Coronary artery (tissue), 2 donors: ENCODE results near the gene PRDM2.
"Not testable (repeated sequence)": the region's sequence is repeated elsewhere in the genome, so short reads cannot be mapped to it uniquely, and the experiment has no call there.

Experiments
- DNase-seq: peaks from one replicate; pipeline ENCODE4 v3.0.0-alpha.2; 2017; ENCODE audit warnings: low spot score
- H3K27ac ChIP-seq, 2 donors: fragments of 200-600 bp; sonication (generic); one replicate each; pipeline ENCODE4 v1.5.1; 2016 to 2019
- H3K4me3 ChIP-seq: fragments of 200-600 bp; sonication (generic); 2 replicates; pipeline ENCODE4 v1.5.1; 2016; ENCODE audit warnings: mild to moderate bottlenecking, moderate library complexity
- TF ChIP-seq, protein P1 (sequence below): fragments of 200-600 bp; sonication (generic); IDR thresholded peaks from one replicate; pipeline ENCODE4 v1.5.1; 2019; ENCODE audit warnings: antibody characterized with exemption

PRDM2 gene

DNA sequence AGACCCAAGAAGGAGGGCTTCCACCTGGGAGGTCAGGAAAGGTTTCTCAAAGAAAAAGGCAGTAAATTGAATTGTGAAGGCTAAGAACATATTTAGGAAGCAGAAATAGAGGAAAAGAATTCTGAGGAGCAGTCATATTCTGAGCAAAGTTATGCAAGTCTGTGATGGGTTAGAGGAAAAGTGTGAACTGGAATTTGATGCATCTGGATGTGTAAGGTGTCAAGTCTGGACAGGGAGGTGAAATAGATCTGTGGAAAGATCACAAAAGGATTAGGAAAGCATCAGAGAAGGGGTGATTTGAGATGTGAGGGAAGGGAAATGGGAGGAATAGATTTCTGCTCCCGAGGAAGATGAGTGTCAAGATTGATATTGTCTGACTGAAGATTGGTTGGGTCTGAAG, 18.1 kb upstream of the PRDM2 start:
- no peak overlapping the region for H3K4me3 ChIP-seq
- TF ChIP-seq, protein P1, sequence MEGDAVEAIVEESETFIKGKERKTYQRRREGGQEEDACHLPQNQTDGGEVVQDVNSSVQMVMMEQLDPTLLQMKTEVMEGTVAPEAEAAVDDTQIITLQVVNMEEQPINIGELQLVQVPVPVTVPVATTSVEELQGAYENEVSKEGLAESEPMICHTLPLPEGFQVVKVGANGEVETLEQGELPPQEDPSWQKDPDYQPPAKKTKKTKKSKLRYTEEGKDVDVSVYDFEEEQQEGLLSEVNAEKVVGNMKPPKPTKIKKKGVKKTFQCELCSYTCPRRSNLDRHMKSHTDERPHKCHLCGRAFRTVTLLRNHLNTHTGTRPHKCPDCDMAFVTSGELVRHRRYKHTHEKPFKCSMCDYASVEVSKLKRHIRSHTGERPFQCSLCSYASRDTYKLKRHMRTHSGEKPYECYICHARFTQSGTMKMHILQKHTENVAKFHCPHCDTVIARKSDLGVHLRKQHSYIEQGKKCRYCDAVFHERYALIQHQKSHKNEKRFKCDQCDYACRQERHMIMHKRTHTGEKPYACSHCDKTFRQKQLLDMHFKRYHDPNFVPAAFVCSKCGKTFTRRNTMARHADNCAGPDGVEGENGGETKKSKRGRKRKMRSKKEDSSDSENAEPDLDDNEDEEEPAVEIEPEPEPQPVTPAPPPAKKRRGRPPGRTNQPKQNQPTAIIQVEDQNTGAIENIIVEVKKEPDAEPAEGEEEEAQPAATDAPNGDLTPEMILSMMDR, result no peak
- H3K27ac ChIP-seq, result no peak overlapping the region
- DNase-seq, result no peak

GRCh38 chr1:13682444-13682843, 17.5 kb upstream of the PRDM2 start:
- TF ChIP-seq, protein P1, result no peak
- DNase-seq, result no peak
- H3K27ac ChIP-seq, result no peak overlapping the region

DNA sequence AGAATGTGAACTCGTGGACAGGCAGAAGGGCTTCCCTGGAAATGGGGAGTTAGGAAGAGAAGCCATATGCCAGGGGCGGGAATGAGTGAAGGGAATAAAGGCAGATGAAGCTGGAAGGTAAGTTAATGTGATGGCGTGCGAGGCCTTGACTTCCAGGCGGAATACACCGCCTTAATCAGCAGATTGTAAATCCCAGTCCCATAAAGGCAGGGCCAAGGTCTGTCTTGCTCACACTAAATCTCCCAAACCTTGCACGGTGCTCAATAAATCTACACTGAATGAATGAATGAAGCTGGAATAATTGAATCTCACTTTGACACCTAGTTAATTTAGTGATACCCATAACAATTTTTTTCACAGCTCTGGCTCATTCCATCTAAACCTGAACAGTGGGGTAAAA, 16.8 kb upstream of the PRDM2 start:
- DNase-seq, result no peak

More at GRCh38 chr1:13682444-13682843, 17.5 kb upstream of the PRDM2 start:
- no peak overlapping the region for H3K4me3 ChIP-seq

DNA sequence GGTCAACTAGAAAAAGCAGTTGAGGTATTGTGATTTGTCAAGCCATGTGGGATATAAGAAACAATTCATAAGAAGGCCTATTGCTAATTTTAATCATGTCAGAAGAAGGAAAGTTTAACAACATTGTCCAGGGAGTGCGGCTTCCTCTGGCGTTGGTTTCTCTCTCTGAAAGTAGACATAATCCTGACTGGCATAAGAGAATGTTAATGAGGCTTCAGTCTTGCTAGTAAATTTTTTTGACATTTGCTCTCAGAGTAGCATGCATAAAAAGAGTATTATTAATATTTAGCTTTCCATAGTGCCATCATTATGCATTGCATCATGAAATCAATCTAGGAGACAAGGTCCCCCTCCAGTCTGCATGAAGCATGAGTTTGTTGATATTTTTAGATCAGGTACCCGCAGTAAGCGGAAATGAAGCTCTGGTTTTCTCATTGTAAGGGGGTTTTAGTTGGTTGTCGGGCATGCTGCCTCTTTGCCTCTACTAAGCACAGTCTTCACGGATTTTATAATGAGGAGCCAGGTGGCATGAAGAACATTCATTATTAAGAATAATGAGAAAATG, 12.8 kb upstream of the PRDM2 start:
- TF ChIP-seq, protein P1, result no peak
- no peak overlapping the region for H3K27ac ChIP-seq
- no peak overlapping the region for H3K4me3 ChIP-seq
- no peak for DNase-seq

More for the DNA sequence above, 16.8 kb upstream of the PRDM2 start:
- Histone ChIP-seq H3K27ac (no peak overlapping the region), H3K4me3 (no peak overlapping the region)
- TF ChIP-seq, protein P1, result no peak

GRCh38 chr1:13693094-13693493, 6.9 kb upstream of the PRDM2 start:
- not testable (repeated sequence) for DNase-seq, H3K27ac ChIP-seq, H3K4me3 ChIP-seq

GRCh38 chr1:13694886-13695684, 4.9 kb upstream of the PRDM2 start:
- DNase-seq, result no peak
- no peak overlapping the region for H3K27ac ChIP-seq
- H3K4me3 ChIP-seq, result no peak overlapping the region
- TF ChIP-seq, protein P1, result no peak

- no peak for DNase-seq
- TF ChIP-seq, protein P1, result no peak
- no peak overlapping the region for H3K27ac ChIP-seq
- H3K4me3 ChIP-seq, result no peak overlapping the region
Observed at GRCh38 chr1:13697738-13698137, 2.2 kb upstream of the PRDM2 start.
